NCI-H345 treated with DMSO at 0.1 percent for 48 hours (cell line): Measurements from ENCODE around the gene PAGE2B.
"Not testable (repeated sequence)": the region's sequence is repeated elsewhere in the genome, so short reads cannot be mapped to it uniquely, and the experiment has no call there.

Source experiments
- DNase-seq: peaks from one replicate; lab custom pipeline; 2025; ENCODE audit not compliant: unreplicated experiment; lab: John Stamatoyannopoulos, UW

PAGE2B gene, protein sequence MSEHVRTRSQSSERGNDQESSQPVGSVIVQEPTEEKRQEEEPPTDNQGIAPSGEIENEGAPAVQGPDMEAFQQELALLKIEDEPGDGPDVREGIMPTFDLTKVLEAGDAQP

GRCh38 chrX:55074851-55075467 is at the start of gene PAGE2B:
PAGE2B (plus strand) TSS chrX:55075030; CDS start chrX:55076042, 1,012 bp downstream.
- no peak for DNase-seq

DNA sequence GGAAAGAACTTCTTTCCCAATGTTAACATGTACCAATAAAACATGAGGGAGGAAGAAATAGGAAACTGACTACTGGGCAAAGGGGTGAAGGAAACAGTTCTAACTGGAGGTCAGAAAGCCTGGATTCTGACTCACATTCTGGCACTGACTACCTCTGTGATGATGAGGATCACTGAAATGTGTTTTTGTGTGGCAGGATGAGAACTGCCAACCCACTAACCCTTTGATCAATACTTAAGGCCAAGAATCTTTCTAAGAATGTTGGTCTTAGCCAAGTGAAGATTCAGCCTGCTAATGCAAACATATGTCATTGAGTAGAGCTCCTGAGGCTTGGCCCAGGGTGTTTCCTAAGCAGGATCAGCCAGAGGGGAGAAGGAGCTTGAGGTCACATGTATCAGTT is 48.7 kb upstream of the PAGE2B start:
- no peak for DNase-seq

- DNase-seq: no peak
Observed at GRCh38 chrX:55026840-55027239, 48.0 kb upstream of the PAGE2B start.

DNA sequence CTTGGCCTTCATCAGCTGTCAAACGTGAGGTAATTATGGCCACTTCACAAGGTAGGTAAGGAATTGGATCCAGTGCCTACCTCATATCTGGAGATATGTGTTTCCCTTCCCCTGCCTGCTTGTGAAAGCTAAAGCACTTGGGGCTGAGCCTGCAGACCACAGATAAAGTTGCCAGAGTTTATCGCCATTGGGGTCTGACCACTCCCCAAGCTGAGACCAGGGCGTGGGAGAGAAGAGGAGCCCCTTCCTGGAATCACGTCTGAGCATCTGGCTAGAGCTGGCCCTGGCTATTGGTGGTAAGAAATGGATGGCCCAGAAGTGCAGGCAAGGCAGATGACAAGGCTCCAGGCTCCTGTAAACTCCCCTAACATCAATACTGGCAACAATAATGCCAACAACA is 46.8 kb upstream of the PAGE2B start:
- DNase-seq: no peak

DNA sequence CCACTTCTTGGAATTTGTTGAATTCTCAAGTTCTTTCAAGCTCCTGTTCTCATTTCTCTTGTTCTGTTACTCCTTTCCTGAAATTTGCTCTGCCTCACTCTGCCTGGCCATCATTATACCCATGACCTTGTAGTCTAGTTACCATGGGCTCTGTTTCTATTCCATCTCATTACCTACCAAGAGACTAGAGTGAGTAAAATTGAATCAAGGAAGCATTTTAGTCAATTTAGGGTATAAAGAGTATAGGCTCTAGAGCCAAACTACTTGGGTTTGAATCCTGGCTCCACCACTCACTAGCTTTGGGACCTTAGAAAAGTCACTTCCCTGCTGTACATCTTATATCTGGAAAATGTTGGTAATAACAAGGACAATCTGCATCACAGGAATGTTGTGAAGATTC is 46.2 kb upstream of the PAGE2B start:
- DNase-seq: no peak

DNA sequence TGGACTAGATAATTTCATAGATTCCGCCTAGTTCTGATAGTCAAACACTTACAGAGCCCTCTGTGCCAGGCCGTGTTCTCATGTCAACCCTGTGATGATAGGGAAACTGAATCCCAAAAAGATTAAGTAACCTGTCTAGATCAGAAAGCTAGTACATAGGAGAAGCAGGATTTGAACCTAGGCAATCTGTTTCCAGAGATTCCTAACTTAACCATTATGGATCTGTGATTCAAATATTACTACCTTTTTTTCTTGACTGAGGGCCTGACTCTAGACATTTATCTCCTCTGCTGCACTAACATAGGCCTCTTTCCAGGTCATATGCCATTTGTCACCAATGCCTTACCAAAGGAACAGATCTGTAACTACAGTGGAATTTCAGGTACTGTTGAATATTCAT is 45.5 kb upstream of the PAGE2B start:
- DNase-seq: no peak

- DNase-seq: no peak
Observed at GRCh38 chrX:55030271-55031205, 44.3 kb upstream of the PAGE2B start, which contains the start of gene ALAS2. ALAS2 (minus strand) TSS chrX:55030977; CDS start chrX:55026000, 4,977 bp downstream.

DNA sequence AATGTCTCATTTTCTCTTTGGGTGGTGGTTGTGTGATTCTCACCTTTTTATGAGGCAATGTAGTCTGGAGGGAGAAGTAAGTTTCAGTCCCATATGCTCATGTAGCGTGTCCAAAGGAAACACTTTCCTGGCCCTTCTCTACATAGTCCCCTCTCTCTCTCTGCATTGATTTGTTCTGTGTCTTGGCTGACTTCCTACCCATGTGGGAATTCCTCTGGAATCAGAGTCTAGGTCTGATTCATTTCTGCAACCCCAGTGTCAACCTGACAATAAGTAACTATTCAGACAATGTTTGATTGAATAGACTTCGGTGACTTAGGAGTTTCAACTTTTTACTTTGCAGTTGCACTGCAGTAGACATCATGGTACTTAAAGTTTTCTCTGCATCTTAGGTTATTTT is 41.4 kb upstream of the PAGE2B start:
- DNase-seq: no peak

DNA sequence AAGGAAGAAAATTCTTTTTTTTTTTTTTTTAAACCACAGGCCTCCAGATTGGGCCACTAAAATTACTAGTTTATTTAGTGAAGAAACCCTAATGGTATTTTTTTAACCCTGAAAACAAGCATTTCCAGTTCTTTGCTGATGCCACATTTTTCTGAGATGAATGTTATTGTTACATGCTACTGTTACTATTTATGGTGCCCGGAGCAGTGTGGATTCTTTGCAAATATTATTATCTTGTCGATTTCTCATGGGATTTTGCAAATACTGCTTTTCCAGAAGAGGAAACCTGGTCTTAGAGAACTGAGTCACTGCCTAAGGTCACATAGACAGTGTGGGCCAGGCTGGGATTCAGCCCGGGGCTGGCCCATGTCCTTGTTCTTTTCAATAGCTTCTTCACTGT is 35.4 kb upstream of the PAGE2B start:
- DNase-seq: no peak

DNA sequence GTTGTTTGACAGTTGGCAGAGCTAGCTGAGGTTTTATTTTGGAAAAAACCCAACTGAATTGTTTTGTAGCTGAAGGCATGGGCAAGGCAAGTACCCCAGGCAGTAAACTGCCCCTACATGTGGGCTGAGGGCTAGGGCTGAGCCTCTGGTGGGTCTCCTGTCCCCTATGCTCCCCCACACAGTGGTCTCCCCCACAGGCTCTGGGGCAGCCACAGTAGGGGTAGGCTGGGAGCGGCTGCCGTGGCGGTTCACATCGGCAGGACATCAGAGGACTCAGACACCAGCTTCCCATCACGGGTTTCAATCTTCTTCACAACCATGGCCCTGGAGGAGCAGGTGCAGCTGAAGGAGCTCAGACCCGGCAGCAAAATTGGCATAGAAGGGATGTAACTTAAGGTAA is 33.3 kb upstream of the PAGE2B start:
- DNase-seq: no peak

DNA sequence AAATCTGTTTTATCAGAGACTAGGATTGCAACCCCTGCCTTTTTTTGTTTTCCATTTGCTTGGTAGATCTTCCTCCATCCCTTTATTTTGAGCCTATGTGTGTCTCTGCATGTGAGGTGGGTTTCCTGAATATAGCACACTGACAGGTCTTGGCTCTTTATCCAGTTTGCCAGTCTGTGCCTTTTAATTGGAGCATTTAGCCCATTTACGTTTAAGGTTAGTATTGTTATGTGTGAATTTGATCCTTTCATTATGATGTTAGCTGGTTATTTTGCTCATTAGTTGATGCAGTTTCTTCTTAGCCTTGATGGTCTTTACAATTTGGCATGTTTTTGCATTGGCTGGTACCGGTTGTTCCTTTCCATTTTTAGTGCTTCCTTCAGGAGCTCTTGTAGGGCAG is 24.2 kb upstream of the PAGE2B start:
- DNase-seq: not testable (repeated sequence)

GRCh38 chrX:55056820-55057674 is 17.8 kb upstream of the PAGE2B start:
- no peak for DNase-seq

GRCh38 chrX:55057675-55058249 is 17.1 kb upstream of the PAGE2B start:
- DNase-seq: no peak

DNA sequence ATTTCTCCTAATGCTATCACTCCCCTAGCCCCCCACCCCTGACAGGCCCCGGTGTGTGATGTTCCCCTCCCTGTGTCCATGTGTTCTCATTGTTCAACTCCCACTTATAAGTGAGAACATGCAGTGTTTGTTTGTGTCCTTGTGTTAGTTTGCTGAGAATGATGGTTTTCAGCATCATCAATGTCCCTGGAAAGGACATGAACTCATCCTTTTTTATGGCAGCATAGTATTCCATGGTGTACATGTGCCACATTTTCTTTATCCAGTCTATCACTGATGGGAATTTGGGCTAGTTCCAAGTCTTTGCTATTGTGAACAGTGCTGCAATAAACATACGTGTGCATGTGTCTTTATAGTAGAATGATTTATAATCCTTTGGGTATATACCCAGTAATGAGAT is 7.7 kb upstream of the PAGE2B start:
- not testable (repeated sequence) for DNase-seq

- DNase-seq: no peak
Observed at GRCh38 chrX:55072286-55072685, 2.5 kb upstream of the PAGE2B start.

- no peak for DNase-seq
Observed at GRCh38 chrX:55088795-55089489, 14.1 kb downstream of the PAGE2B start, which contains the start of gene PAGE2. PAGE2 (plus strand) TSS chrX:55089018; CDS start chrX:55090021, 1,003 bp downstream.

DNA sequence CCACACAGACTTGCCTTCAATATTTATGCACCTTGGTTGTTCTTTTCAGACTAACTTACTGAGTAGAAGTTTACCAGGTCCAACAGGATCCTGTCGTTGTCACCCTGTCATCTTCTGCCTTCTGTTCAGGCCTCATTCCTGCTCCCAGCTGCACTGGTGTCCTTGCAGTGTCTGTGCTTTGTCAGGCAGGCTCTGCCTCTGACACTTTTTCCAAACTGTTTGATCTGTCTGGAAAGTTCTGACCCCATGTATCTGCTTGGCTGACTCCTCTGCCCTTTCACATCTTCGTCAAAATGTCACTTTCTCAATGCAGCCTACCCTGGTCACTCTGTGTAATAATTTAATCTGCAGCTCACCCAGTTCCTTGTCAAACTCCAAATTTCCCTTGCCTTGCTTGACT is 23.9 kb downstream of the PAGE2B start:
- no peak for DNase-seq

DNA sequence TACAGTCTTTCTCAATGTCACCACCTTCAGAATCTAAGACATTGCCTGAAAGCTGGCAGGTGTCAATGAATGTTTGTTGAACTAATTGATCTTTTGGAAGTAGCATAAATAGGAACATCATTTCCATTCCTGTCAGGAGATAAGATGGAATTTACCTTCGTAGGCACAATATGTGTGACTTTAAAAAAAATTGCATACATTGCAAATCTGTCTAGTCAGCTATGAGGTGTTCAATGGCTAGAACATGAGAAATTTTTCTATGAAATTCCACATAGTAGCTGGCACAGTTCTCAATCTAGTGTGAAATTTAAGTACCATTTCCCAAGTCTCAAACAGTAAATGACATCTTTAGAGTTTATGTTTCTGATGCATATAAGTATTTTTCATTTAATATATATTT is 24.3 kb downstream of the PAGE2B start:
- DNase-seq: no peak

DNA sequence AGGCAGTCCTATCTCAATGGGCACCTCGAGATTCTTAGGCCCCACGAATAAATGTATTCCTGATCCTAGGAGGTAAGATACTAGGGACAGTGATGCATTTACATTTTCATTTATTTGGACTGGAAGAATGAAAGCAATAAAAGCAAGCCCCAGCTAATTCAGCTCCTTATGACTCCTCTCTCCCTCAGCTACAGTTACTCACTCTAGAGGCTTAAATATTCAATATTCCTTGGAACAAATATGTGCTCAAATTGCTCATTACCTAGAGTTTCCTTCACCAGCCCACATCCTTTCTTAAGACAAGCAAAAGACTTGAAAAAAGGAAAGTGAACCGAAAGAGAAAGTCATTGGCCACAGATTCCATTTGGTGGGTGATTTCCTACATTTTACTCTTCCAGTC is 27.9 kb downstream of the PAGE2B start:
- DNase-seq: no peak

DNA sequence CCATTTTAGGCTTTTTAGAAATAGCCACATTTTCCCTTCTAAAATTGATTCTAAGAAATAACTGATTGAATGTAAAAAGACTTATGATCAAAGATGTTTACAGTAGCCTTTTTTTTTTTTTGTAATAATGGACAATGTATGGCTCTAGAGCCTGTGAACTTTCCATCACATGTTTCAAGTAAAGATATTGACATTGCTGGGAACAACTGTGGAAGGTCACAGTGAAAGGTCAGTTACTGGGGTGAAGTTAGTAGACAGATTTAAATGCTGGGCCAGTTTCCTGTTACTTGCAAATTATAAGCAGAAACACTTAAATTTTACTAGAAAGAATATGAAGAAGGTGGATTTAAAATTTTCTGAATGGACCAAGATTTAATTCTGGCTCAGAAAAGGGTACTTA is 32.4 kb downstream of the PAGE2B start:
- no peak for DNase-seq
